Epidermal melanocyte (primary cell): ENCODE results near the gene CDKN1C.
"Not testable (repeated sequence)": the region's sequence is repeated elsewhere in the genome, so short reads cannot be mapped to it uniquely, and the experiment has no call there.

ENCODE experiments used
- DNase-seq: peaks from one replicate; pipeline ENCODE4 v3.0.0; 2011; ENCODE audit warnings: low spot score; ENCODE audit not compliant: insufficient read length

Gene CDKN1C

GRCh38 chr11:2909133-2909902, 23.7 kb upstream of the CDKN1C start:
- DNase-seq: no peak

- DNase-seq: no peak
These were observed 22.6 kb upstream of the CDKN1C start for GRCh38 chr11:2908130-2908529.

- not testable (repeated sequence) for DNase-seq
These were observed 19.7 kb upstream of the CDKN1C start for GRCh38 chr11:2905299-2905698.

- DNase-seq: no peak
These were observed 18.8 kb upstream of the CDKN1C start for GRCh38 chr11:2904153-2905052.

GRCh38 chr11:2903672-2904011, 18.1 kb upstream of the CDKN1C start:
- no peak for DNase-seq

GRCh38 chr11:2902784-2903671, 17.5 kb upstream of the CDKN1C start:
- DNase-seq: no peak

- DNase-seq: peak; percentile 98
These were observed 16.5 kb upstream of the CDKN1C start for GRCh38 chr11:2901854-2902783.

GRCh38 chr11:2901196-2901796, 15.7 kb upstream of the CDKN1C start:
- no peak for DNase-seq

GRCh38 chr11:2899080-2899783, 13.7 kb upstream of the CDKN1C start:
- DNase-seq: no peak

- peak; percentile 83 for DNase-seq
These were observed 12.9 kb upstream of the CDKN1C start for GRCh38 chr11:2898366-2899079.

- DNase-seq: no peak
These were observed 11.5 kb upstream of the CDKN1C start for GRCh38 chr11:2897048-2897447.

GRCh38 chr11:2896047-2896446, 10.5 kb upstream of the CDKN1C start:
- no peak for DNase-seq

GRCh38 chr11:2893935-2894334, 8.4 kb upstream of the CDKN1C start:
- DNase-seq: no peak

GRCh38 chr11:2892967-2893528, 7.5 kb upstream of the CDKN1C start:
- no peak for DNase-seq

GRCh38 chr11:2892215-2892966, 6.8 kb upstream of the CDKN1C start:
- peak; percentile 80 for DNase-seq

- no peak for DNase-seq
These were observed 6.0 kb upstream of the CDKN1C start for GRCh38 chr11:2891326-2892214.
